Subcutaneous abdominal adipose tissue (tissue), 5 donors: ENCODE data around the gene RALGPS1.

Experiments
- H3K27ac ChIP-seq: one replicate; pipeline ENCODE4 v1.7.0; 2013; ENCODE audit warnings: low read depth, mild to moderate bottlenecking, inconsistent platforms, low read length, moderate library complexity
- H3K27me3 ChIP-seq, 5 donors: one replicate each; pipeline ENCODE4 v1.7.0; 2013; ENCODE audit warnings: low read length in 5 of 5, inconsistent platforms in 1 of 5; ENCODE audit not compliant: control insufficient read depth in 5 of 5, insufficient read depth in 4 of 5
- H3K36me3 ChIP-seq, 5 donors: one replicate each; pipeline ENCODE4 v1.7.0; 2013; ENCODE audit warnings: low read length in 5 of 5; ENCODE audit not compliant: control insufficient read depth in 5 of 5, insufficient read depth in 5 of 5
- H3K4me1 ChIP-seq, 5 donors: one replicate each; pipeline ENCODE4 v1.7.0; 2013; ENCODE audit warnings: low read length in 5 of 5, mild to moderate bottlenecking in 3 of 5, moderate library complexity in 1 of 5; ENCODE audit not compliant: control insufficient read depth in 5 of 5, insufficient read depth in 5 of 5
- H3K4me3 ChIP-seq, 5 donors: one replicate each; pipeline ENCODE4 v1.7.0; 2013; ENCODE audit warnings: low read length in 5 of 5, low read depth in 1 of 5
- H3K9ac ChIP-seq, 5 donors: one replicate each; pipeline ENCODE4 v1.7.0; 2013; ENCODE audit warnings: low read length in 5 of 5, mild to moderate bottlenecking in 4 of 5, moderate library complexity in 3 of 5
- H3K9me3 ChIP-seq, 5 donors: one replicate each; pipeline ENCODE4 v1.7.0; 2013; ENCODE audit warnings: low read length in 5 of 5; ENCODE audit not compliant: control insufficient read depth in 5 of 5
- donor health status: healthy.
- donor health status: healthy.
- donor health status: healthy.
- donor health status: healthy.
- donor health status: healthy.

RALGPS1 gene

GRCh38 chr9:126965077-126965476, 50.5 kb downstream of the RALGPS1 start:
- Histone ChIP-seq H3K9me3 (no peaks in the 10 kb centered on the region), H3K4me3 (peak overlapping the region in 3 of 5 donors; percentile 33 to 52 (median 36)), H3K36me3 (no peaks in the 10 kb centered on the region), H3K27ac (peak overlapping the region; percentile 80), H3K9ac (peak overlapping the region in 2 of 5 donors; percentile 34 to 42), H3K4me1 (peaks cover 8 to 24% (median 18%) of the 10 kb centered on the region in 5 donors), H3K27me3 (no peaks in the 10 kb centered on the region)

GRCh38 chr9:126965541-126966428, 51.2 kb downstream of the RALGPS1 start:
- peaks cover 8 to 25% (median 18%) of the 10 kb centered on the region in 5 donors for H3K4me1 ChIP-seq
- peak overlapping the region; percentile 9 to 52 (median 36) for H3K4me3 ChIP-seq
- no peaks in the 10 kb centered on the region for H3K36me3 ChIP-seq
- H3K9me3 ChIP-seq = no peaks in the 10 kb centered on the region
- H3K27me3 ChIP-seq = no peaks in the 10 kb centered on the region
- H3K27ac ChIP-seq = peak overlapping the region; percentile 80
- H3K9ac ChIP-seq = peak overlapping the region in 2 of 5 donors; percentile 34 to 42

GRCh38 chr9:126971261-126971660, 56.7 kb downstream of the RALGPS1 start:
- Histone ChIP-seq H3K4me3 (no peak overlapping the region), H3K9me3 (no peaks in the 10 kb centered on the region), H3K4me1 (peaks cover 0 to 18% (median 0%) of the 10 kb centered on the region in 5 donors), H3K36me3 (no peaks in the 10 kb centered on the region), H3K27me3 (no peaks in the 10 kb centered on the region), H3K27ac (no peak overlapping the region), H3K9ac (no peak overlapping the region)

GRCh38 chr9:126973651-126974529, 59.3 kb downstream of the RALGPS1 start:
- Histone ChIP-seq H3K4me1 (peaks cover 0 to 18% (median 0%) of the 10 kb centered on the region in 5 donors), H3K27ac (no peak overlapping the region), H3K9ac (no peak overlapping the region), H3K27me3 (no peaks in the 10 kb centered on the region), H3K9me3 (no peaks in the 10 kb centered on the region), H3K36me3 (no peaks in the 10 kb centered on the region), H3K4me3 (no peak overlapping the region)

- Histone ChIP-seq H3K27ac (no peak overlapping the region), H3K36me3 (no peaks in the 10 kb centered on the region), H3K27me3 (no peaks in the 10 kb centered on the region), H3K9ac (no peak overlapping the region), H3K9me3 (no peaks in the 10 kb centered on the region), H3K4me1 (peaks cover 0 to 20% (median 0%) of the 10 kb centered on the region in 5 donors), H3K4me3 (no peak overlapping the region)
Measured at GRCh38 chr9:126974594-126974993, 60.0 kb downstream of the RALGPS1 start.

GRCh38 chr9:126975327-126976220, 61.0 kb downstream of the RALGPS1 start:
- no peak overlapping the region for H3K4me3 ChIP-seq
- no peak overlapping the region for H3K27ac ChIP-seq
- no peaks in the 10 kb centered on the region for H3K27me3 ChIP-seq
- H3K4me1 ChIP-seq = peaks cover 0 to 14% (median 0%) of the 10 kb centered on the region in 5 donors
- no peak overlapping the region for H3K9ac ChIP-seq
- H3K9me3 ChIP-seq = no peaks in the 10 kb centered on the region
- H3K36me3 ChIP-seq = no peaks in the 10 kb centered on the region

- Histone ChIP-seq H3K9me3 (peaks cover 0 to 6% (median 4%) of the 10 kb centered on the region in 5 donors), H3K36me3 (no peaks in the 10 kb centered on the region), H3K27ac (no peak overlapping the region), H3K4me1 (peaks cover 0 to 10% (median 0%) of the 10 kb centered on the region in 5 donors), H3K27me3 (no peaks in the 10 kb centered on the region), H3K9ac (no peak overlapping the region), H3K4me3 (no peak overlapping the region)
Measured at GRCh38 chr9:126979461-126979860, 64.9 kb downstream of the RALGPS1 start.

- no peak overlapping the region for H3K4me3 ChIP-seq
- H3K4me1 ChIP-seq = peaks cover 0 to 17% (median 7%) of the 10 kb centered on the region in 5 donors
- no peak overlapping the region for H3K9ac ChIP-seq
- H3K27ac ChIP-seq = no peak overlapping the region
- peaks cover 0 to 6% (median 4%) of the 10 kb centered on the region in 5 donors for H3K9me3 ChIP-seq
- no peaks in the 10 kb centered on the region for H3K27me3 ChIP-seq
- H3K36me3 ChIP-seq = no peaks in the 10 kb centered on the region
Measured at GRCh38 chr9:126980231-126980630, 65.6 kb downstream of the RALGPS1 start.

GRCh38 chr9:126981218-126981617, 66.6 kb downstream of the RALGPS1 start:
- Histone ChIP-seq H3K9me3 (peaks cover 0 to 6% (median 4%) of the 10 kb centered on the region in 5 donors), H3K36me3 (no peaks in the 10 kb centered on the region), H3K27me3 (no peaks in the 10 kb centered on the region), H3K4me1 (peaks cover 5 to 19% (median 16%) of the 10 kb centered on the region in 5 donors), H3K9ac (no peak overlapping the region), H3K27ac (no peak overlapping the region), H3K4me3 (no peak overlapping the region)
